ENCODE data around the gene EXOSC2.

GRCh38 chr9:130672933-130673615 is 20.5 kb upstream of the EXOSC2 start:
- no peak for TF ChIP-seq CTBP1 (IDR thresholded peaks at IDR 0.05; ENCODE audit: borderline replicate concordance)
- TF ChIP-seq FOXM1 (IDR thresholded peaks at IDR 0.05; ENCODE audit: borderline replicate concordance) = no peak
- no peak for TF ChIP-seq LEF1 (IDR thresholded peaks at IDR 0.05; ENCODE audit: borderline replicate concordance)

Data from HEK293T (cell line).